ENCODE data around the gene WDR74. TPM values are rescaled to one million over a fixed set of nuclear protein-coding genes. Genes with fewer than 3 reads are reported as not detected.

The WDR74 gene
- total and polyA plus RNA-seq, 2 of the 13 experiments (the other 11 are each of a cell fraction or from before 2014, with no cell fraction given): 77.0 to 83.3 TPM

DNA sequence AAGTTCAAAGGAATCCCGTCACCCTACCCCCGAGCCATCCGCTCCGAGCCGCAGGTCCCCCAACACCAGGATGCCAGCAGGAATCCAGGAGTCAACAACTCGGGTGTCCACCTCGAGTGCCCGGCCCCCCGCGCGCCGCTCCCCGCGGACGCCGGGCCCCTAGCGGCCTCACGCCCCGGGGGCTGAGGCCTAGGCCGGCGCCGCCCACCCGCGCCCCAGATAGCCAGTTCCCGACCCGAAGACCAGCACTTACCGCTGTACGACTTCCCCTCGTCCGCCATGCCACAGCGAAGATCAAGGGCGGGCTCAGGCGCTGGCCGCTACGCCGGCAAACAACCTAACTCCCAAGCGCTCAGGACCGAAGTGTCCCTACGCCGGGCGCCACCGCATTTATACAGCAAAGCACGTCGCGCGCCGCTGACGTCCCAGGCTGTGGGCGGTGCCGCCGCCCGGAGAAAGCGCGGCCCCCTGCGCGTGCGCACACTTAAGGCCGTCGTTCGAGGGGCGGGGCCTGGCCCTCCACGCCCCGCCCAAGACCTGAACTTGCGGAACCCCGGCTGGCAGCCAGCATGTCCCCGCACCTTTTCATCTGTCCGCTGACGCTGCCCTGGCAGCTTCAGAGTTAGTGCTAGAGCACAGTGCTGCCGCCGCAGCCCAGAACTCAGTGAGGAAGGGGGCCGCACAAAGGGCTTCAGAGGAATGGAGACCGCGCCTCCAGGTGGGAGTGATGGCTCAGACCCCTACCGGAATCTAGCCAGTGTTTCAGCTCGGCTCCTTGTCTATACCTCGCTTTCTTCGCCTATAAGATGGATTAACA, 34.1 kb downstream of the WDR74 start, which contains the start of gene NXF1 (continued):
- TF ChIP-seq SOX5 (CRISPR knock-in tag; IDR thresholded peaks at IDR 0.05; ENCODE audit: borderline replicate concordance): peak; percentile 72
- TF ChIP-seq, protein P1, sequence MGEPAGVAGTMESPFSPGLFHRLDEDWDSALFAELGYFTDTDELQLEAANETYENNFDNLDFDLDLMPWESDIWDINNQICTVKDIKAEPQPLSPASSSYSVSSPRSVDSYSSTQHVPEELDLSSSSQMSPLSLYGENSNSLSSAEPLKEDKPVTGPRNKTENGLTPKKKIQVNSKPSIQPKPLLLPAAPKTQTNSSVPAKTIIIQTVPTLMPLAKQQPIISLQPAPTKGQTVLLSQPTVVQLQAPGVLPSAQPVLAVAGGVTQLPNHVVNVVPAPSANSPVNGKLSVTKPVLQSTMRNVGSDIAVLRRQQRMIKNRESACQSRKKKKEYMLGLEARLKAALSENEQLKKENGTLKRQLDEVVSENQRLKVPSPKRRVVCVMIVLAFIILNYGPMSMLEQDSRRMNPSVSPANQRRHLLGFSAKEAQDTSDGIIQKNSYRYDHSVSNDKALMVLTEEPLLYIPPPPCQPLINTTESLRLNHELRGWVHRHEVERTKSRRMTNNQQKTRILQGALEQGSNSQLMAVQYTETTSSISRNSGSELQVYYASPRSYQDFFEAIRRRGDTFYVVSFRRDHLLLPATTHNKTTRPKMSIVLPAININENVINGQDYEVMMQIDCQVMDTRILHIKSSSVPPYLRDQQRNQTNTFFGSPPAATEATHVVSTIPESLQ (CRISPR knock-in tag; conservative IDR thresholded peaks at IDR 0.05): peak; percentile 81; the same call in 1 of the 2 replicates
- TF ChIP-seq, protein P2, sequence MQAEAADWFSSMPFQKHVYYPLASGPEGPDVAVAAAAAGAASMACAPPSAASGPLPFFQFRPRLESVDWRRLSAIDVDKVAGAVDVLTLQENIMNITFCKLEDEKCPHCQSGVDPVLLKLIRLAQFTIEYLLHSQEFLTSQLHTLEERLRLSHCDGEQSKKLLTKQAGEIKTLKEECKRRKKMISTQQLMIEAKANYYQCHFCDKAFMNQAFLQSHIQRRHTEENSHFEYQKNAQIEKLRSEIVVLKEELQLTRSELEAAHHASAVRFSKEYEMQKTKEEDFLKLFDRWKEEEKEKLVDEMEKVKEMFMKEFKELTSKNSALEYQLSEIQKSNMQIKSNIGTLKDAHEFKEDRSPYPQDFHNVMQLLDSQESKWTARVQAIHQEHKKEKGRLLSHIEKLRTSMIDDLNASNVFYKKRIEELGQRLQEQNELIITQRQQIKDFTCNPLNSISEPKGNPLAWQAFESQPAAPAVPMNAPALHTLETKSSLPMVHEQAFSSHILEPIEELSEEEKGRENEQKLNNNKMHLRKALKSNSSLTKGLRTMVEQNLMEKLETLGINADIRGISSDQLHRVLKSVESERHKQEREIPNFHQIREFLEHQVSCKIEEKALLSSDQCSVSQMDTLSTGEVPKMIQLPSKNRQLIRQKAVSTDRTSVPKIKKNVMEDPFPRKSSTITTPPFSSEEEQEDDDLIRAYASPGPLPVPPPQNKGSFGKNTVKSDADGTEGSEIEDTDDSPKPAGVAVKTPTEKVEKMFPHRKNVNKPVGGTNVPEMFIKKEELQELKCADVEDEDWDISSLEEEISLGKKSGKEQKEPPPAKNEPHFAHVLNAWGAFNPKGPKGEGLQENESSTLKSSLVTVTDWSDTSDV (CRISPR knock-in tag; IDR thresholded peaks at IDR 0.05): no peak; the same call in 1 of the 2 replicates
- TF ChIP-seq ZNF446 (CRISPR knock-in tag; IDR thresholded peaks at IDR 0.05): peak; percentile 84; the same call in 1 of the 2 replicates
- TF ChIP-seq PITX1 (CRISPR knock-in tag; IDR thresholded peaks at IDR 0.05): peak; percentile 52; the same call in 1 of the 2 replicates
- TF ChIP-seq PHF20 (CRISPR knock-in tag; IDR thresholded peaks at IDR 0.05): peak; percentile 86
- peak; percentile 79 for TF ChIP-seq ZNF781 (CRISPR knock-in tag; IDR thresholded peaks at IDR 0.05; ENCODE audit: borderline replicate concordance, not compliant biosample characterization)
- TF ChIP-seq ONECUT2 (CRISPR knock-in tag; IDR thresholded peaks at IDR 0.05): no peak; the same call in 1 of the 2 replicates
- no peak for TF ChIP-seq ZNF354B (CRISPR knock-in tag; IDR thresholded peaks at IDR 0.05)
- peak; percentile 82 for TF ChIP-seq RXRA (CRISPR knock-in tag; IDR thresholded peaks at IDR 0.05)
- TF ChIP-seq, protein P3, sequence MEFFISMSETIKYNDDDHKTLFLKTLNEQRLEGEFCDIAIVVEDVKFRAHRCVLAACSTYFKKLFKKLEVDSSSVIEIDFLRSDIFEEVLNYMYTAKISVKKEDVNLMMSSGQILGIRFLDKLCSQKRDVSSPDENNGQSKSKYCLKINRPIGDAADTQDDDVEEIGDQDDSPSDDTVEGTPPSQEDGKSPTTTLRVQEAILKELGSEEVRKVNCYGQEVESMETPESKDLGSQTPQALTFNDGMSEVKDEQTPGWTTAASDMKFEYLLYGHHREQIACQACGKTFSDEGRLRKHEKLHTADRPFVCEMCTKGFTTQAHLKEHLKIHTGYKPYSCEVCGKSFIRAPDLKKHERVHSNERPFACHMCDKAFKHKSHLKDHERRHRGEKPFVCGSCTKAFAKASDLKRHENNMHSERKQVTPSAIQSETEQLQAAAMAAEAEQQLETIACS (CRISPR knock-in tag; IDR thresholded peaks at IDR 0.05): no peak; the same call in 1 of the 2 replicates
- TF ChIP-seq NFATC3 (CRISPR knock-in tag; IDR thresholded peaks at IDR 0.05): no peak
- TF ChIP-seq ZNF263 (CRISPR knock-in tag; IDR thresholded peaks at IDR 0.05): peak; percentile 66
- no peak; the same call in 1 of the 2 replicates for TF ChIP-seq PAX8 (CRISPR knock-in tag; IDR thresholded peaks at IDR 0.05; ENCODE audit: borderline replicate concordance)
- peak; percentile 46; the same call in 1 of the 2 replicates for TF ChIP-seq ZNF878 (CRISPR knock-in tag; IDR thresholded peaks at IDR 0.05)
- peak; percentile 97 for TF ChIP-seq ZFY (CRISPR knock-in tag; IDR thresholded peaks at IDR 0.05)
- TF ChIP-seq CEBPB (IDR thresholded peaks at IDR 0.05; ENCODE audit: borderline replicate concordance, low read depth, low read length): no peak
- peak; percentile 68; the same call in 1 of the 2 replicates for TF ChIP-seq ZFP37 (CRISPR knock-in tag; IDR thresholded peaks at IDR 0.05; ENCODE audit: borderline replicate concordance)
- TF ChIP-seq XBP1 (CRISPR knock-in tag; IDR thresholded peaks at IDR 0.05): peak; percentile 49; the same call in 1 of the 2 replicates
- TF ChIP-seq, protein P4, sequence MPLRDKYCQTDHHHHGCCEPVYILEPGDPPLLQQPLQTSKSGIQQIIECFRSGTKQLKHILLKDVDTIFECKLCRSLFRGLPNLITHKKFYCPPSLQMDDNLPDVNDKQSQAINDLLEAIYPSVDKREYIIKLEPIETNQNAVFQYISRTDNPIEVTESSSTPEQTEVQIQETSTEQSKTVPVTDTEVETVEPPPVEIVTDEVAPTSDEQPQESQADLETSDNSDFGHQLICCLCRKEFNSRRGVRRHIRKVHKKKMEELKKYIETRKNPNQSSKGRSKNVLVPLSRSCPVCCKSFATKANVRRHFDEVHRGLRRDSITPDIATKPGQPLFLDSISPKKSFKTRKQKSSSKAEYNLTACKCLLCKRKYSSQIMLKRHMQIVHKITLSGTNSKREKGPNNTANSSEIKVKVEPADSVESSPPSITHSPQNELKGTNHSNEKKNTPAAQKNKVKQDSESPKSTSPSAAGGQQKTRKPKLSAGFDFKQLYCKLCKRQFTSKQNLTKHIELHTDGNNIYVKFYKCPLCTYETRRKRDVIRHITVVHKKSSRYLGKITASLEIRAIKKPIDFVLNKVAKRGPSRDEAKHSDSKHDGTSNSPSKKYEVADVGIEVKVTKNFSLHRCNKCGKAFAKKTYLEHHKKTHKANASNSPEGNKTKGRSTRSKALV (CRISPR knock-in tag; IDR thresholded peaks at IDR 0.05): peak; percentile 77
- peak; percentile 69; the same call in 1 of the 2 replicates for TF ChIP-seq ZSCAN9 (CRISPR knock-in tag; IDR thresholded peaks at IDR 0.05; ENCODE audit: borderline replicate concordance)
- TF ChIP-seq ELF4 (CRISPR knock-in tag; IDR thresholded peaks at IDR 0.05; ENCODE audit: borderline replicate concordance): no peak

All from HepG2 (cell line).